Left ventricle myocardium superior (tissue), 1 donor: ENCODE results near the gene ARHGAP6. TPM values are rescaled to one million over a fixed set of nuclear protein-coding genes. Genes with fewer than 3 reads are reported as not detected.

Experiments
- ATAC-seq: fragments of 200-7000 bp; cut with Tn5 transposase; one replicate; pipeline ENCODE4 v1.9.1; 2020; ENCODE audit warnings: mild to moderate bottlenecking, moderate library complexity
- DNase-seq: peaks from one replicate; pipeline ENCODE4 v3.0.0-alpha.2; 2020
- intact Hi-C: fragments of 100-400 bp; cut with micrococcal nuclease; formaldehyde crosslinking; loops from one replicate; pipeline ENCODE4 v1.11.0; 2022
- total RNA-seq: library from RNA; stranded (reverse); fragmentation: NEBNext Ultra II Directional; extraction: Animal tissue kit (Norgen Biotek cat#: 25700); gene quantifications from one replicate; pipeline ENCODE4 v1.2.1, GENCODE V29; 2021
- donor health status: DM: no; HTN: yes; CAD: no; lungs with severe emphysema.

Gene ARHGAP6
- total RNA-seq, 1 donor from 2014 or later = 2.8 TPM

DNA sequence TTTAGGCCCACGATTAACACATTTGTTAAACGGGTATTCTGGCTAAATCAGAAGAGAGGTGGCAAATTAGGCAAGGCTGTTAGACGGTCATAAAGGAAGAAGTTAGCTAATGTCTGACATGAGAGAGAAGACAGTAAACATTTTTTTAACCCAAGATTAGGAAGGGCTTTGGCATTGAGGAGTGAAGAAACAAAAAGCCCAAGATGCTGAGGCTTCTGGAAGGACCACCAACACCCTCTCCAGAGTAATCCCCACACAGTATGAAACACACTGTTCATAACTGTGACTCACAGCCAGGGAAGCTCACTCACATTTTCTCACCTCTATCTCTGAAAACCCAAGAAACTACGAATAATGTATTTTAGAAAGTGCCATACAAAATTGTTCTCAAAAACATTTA is 244.9 kb downstream of the ARHGAP6 start:
- ATAC-seq = no peak
- intact Hi-C loops = no loop called here

DNA sequence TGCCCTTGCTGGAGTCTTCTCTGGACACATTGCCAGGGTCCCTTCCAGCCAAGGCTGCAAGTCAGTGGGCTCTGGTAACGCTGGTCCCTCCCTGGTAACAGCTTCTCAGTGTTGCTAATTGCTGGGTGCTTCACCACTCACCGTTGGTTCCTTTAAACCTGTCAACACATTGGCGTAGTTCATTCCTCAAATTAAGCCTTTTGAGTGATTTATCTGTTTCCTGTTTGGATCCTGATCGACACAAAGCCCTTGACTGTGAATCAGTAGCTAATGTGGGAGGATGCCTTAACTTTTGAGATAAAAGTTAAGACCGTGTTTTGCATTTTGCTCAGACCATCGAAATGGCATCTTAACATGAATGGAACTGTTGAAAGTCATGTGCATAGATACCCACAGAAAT is 246.6 kb downstream of the ARHGAP6 start:
- no peak for ATAC-seq
- intact Hi-C loops = no loop called here
- no peak for DNase-seq

More for the DNA sequence above, 244.9 kb downstream of the ARHGAP6 start:
- no peak for DNase-seq

DNA sequence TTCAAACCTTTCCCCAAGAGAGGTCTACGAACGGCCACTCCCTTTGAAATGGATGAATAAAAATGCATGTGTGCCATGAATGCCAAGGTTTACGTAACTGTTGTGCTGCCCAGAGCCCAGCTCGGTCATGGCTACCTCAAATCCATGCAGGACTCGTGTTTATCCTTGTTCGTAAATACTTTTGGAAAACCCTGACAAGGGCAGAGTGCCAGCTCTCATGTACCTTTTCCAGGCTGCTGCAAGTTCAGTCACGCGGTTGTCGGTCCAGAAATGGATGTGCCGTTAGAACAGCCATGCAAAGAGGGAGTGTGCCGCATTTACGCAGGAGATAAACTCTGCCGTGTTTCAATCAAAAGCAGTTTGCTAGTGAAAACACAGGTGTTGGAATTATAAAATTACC is 249.1 kb downstream of the ARHGAP6 start:
- intact Hi-C loops = no loop called here
- DNase-seq (no peak), ATAC-seq (no peak)

DNA sequence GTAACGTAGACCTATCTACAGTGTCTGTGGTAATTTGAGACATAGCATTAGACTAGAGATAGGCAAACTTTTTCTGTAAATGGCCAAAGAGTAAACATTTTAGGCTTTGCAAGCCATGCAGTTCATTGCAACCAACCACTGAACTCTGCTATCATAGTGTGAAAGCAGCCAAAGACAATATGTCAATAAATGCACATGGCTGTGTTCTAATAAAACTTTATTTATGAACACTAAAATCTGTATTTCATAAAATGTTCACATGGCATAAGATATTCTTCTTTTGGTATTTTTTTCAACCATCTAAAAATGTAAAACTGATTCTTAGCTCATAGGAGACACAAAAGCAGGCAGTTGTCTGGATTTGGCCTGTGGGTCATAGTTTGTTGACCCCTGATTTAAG is 251.6 kb downstream of the ARHGAP6 start:
- ATAC-seq (no peak), DNase-seq (no peak)
- intact Hi-C loops = no loop called here

DNA sequence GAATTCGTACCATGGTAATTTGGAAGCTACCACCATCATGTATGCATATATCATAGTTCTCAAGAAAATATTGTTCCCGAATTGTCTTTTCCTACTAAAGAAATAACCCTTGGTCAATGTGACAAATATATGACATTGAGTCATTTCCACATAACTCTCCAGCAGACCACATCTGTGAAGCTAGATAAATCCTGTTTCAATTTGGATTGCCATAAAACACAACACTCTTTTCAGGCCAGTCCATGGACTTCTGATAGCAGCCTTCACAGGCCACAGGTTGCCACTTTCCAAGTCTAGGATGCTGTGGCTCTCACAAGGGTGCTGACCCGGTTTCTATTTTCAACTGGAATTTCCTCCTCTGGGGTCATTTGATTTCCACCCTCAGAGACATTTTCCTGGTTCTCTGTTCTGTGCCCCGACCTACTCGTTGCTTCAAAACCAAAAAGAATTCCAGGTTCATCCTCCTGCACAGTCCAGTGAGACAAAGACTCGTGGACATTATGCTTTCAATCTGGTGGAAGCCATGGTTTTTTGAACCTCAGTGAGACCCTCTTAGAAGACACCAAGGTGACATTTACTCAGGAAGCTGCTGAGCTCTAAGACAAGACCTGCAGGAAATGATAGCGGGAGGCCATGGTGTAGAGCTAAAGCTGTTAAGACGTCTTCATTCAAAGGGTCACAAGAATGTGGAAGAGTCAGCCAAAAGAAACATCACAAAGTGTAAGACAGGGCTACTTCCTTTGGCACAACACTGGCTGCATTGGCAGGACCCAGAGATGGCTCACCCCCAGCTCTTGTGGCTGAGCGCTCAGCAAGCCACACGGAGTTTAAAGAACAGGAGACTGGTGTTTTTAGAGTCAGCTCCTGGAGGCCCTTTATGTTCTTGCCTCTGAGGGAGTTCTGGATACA is 252.8 kb downstream of the ARHGAP6 start:
- intact Hi-C loops = no loop called here
- no peak for DNase-seq
- ATAC-seq = no peak

DNA sequence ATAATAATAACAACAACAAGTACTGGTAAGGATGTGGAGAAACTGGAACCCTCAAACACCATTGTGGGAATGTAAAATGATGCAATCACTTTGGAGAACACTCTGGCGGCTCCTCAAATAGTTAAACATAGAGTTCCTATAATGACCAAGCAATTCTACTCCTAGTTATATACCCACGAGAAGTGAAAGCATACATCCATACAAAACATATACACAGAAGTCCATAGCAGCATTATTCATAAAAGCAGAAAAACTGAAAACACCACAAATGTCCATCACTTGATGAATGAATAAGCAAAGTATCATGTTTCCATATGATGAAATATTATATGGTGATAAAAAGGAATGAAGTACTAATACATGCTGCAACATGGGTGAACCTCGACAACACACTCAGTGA is 255.8 kb downstream of the ARHGAP6 start:
- intact Hi-C loops = no loop called here
- ATAC-seq = no peak
- DNase-seq = no peak

DNA sequence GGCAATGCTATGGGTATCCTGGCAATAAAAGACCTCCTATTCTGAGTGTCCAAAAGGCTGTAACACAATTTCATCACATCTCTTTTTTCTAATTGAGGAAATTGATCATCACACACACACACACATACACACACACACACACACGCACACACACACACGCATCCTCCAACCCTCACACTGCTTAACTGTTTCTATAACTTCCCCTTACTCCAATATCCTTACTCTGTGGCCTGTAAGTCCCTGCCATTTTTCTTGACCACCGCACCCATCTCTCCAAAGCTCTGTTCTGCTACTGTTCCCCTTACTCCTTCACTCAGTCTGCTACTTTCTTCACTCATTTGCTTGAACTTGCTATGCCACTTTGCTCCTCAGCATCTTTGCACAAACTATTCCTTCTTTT is 256.9 kb downstream of the ARHGAP6 start:
- intact Hi-C loops = no loop called here
- ATAC-seq (no peak), DNase-seq (no peak)

DNA sequence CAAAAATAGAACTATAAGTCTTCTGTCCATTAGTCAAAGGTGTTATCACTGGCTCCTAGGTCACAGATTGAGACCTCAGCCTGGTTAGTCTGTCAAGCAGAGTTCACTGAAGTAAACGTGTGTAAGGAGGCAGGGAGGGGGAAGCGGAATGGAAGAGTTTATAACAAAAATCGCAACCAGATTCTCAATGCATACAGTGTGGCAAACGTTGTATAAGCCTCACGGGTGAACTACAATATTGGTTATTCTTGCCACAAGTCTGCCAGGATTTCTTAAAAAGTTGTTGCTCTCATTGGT is 257.7 kb downstream of the ARHGAP6 start:
- intact Hi-C loops = no loop called here
- ATAC-seq = no peak
- no peak for DNase-seq

DNA sequence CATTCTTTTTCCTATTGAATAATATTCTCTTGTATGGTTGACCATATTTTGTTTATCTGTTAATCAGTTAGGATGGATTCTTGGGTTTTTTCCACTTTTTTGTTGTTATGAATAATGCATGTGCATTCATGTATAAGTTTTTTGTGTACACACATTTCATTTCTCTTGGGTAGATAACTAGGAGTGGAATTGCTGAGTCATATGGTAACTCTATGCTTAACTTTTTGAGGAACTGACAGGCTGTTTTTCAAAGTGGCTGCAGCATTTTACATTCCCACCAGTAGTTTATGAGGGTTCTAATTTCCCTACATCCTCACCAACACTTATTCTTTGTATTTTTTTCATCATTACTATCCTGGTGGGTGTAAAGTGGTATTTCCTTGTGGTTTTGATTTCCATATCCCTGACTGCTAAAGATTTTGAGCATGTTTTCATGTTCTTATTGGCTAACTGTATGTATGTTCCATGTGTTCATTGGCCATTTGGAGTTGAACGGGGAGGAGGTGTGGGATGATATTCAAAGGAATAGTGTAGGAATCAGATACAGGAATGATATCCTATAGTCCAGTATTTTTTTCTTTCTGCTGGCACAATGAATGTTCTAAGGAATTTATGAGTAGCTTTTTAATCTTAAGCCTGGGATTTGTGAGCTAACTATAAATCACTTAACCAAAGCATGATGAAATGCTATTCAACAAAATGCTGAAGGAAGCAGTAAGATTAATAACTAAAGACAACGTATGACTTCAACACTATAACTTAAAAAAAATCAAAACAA is 258.2 kb downstream of the ARHGAP6 start:
- ATAC-seq = no peak
- intact Hi-C loops = no loop called here
- no peak for DNase-seq

DNA sequence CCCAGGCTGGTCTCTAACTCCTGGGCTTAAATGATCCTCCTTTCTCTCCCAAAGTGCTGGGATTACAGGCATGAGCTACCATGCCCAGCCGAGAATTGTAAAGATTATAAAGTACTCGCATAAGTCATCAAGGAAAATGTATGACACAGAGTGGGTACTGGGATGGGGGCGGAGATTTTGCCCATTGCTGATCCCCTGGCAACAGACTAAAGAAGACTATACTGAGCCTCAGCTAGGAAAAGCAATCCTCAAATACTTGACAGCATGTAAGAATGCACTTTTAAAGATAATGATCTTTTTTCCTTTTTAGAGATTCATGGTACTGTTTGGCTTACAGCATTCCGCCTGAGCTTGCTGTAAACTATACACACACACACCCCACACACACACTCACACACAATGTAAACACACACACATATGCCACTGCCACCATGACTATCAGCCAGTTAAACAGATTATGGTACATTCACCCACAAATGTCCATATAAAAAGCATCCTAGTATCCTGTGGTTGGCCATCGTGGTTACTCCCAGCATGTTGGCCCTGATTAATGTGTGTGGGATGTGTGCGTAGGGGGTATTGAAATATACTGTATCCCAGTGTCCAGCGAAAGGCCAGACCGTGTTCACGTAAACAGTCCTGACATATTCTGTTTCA is 259.5 kb downstream of the ARHGAP6 start:
- DNase-seq (no peak), ATAC-seq (no peak)
- intact Hi-C loops = no loop called here

DNA sequence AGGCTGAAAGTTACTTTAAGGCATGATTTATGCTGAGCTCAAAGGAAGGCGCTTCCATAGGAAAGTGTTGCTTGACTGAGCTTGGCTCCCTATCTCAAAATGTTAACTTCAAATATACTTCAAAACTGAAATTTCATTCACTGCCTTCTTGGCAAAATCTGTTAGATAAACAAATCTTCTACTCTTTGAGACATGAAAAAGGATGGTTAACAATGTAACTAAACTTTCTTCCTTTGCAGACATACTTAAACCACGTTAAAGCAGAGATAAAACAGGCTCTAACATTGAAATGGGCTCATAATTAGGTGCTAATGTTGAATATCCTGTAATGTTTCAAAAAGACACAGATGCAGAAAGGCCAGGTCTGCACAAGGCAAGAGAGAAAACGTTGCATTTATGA is 262.1 kb downstream of the ARHGAP6 start:
- DNase-seq (no peak), ATAC-seq (no peak)
- intact Hi-C loops = no loop called here

DNA sequence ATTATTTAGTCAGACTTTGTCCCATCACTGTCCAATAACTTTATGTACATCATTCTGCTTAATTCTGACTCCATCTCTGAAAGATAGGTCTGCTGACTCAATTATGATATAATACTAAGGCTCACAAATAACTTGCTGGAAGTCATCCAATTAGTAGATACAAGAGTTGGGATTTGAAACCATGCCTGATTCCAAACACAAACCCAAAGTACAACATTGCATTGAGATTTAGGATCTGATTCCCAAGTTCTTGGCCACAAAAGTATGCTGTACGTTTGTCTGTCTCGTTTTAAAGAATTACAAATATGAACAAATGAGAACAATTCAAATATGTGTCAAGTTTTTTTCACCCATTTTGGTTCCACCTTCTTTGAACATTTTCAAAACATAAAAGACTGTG is 263.8 kb downstream of the ARHGAP6 start:
- DNase-seq (no peak), ATAC-seq (no peak)
- intact Hi-C loops = no loop called here

DNA sequence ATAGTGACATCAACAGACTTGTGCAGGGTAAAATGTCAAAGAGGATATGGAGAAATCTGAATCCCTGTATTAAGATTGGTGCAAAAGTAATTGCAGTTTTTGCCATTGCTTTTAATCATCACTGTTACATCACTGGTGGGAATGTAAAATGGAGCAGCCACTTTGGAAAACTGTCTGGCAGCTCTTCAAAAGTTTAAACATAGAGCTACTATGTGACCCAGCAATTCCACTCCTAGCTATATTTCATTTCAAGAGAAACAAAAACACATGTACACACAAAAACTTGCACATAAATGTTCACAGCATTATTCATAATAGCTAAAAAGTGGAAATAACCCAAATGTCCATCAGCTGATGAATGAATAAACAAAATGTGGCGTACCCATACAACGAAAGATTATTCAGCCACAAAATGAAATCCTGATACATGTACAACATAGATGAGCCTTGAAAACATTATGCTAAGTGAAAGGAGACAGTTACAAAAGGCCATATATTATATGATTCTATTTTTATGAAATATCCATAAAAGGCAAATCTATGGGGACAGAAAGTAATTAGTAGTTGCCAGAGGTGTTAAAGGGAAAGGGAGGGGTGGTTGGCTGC is 266.1 kb downstream of the ARHGAP6 start:
- intact Hi-C loops = no loop called here
- no peak for ATAC-seq
- DNase-seq = no peak

DNA sequence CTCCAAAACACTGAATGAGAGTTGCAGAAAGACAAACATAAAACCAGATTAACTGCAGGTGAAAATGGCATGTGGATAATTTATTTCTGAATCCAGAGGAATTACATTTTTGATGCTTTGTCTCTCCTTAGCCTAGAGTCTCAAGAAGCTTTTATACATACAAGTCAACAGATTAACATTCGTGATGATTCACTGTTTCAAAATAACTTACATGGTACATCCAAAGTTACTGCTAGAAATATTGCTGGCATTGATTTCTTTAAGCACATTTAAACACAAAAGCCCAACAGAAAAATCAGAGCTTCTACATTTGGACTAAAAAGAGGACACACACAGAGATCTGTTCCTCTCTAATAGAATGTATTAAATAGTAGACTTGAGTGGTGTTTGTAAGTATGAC is 266.9 kb downstream of the ARHGAP6 start:
- ATAC-seq (no peak), DNase-seq (no peak)
- intact Hi-C loops = no loop called here

DNA sequence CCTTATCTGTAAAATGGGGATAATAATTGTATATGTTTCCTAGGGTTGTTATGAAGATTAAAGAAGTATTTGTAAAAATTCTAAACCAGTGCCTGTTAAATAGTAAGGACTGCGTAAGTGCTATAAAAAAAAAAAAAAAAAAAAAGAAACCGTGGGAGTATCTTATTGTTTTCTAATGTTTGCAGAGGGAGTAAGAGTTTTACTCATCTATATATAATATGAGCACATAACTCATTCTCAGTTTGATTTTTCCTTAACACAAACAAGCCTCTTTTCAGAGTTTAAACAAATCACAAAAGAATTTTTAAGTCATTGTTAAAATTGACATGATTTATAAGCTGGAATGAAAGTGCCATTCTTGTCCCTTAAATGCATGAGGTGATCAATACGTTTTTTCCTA is 267.6 kb downstream of the ARHGAP6 start:
- DNase-seq (no peak), ATAC-seq (no peak)
- intact Hi-C loops = no loop called here

DNA sequence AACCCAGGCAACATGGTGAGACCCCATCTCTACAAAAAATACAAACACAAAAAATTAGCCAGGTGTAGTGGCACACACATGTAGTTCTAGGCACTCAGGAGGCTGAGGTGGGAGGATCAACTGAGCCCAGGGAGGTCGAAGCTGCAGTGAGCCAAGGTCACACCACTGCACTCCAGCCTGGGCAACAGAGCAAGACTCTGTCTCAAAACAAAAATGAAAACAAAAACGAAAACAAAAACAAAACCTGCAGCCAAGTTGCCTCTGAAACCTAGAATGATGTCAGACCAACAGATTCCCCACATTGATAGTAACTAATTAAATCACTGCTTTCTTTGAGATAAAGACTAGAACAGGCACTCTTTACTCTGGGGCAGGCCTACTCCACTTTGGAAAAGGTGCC is 268.0 kb downstream of the ARHGAP6 start:
- intact Hi-C loops = no loop called here
- DNase-seq (no peak), ATAC-seq (no peak)

DNA sequence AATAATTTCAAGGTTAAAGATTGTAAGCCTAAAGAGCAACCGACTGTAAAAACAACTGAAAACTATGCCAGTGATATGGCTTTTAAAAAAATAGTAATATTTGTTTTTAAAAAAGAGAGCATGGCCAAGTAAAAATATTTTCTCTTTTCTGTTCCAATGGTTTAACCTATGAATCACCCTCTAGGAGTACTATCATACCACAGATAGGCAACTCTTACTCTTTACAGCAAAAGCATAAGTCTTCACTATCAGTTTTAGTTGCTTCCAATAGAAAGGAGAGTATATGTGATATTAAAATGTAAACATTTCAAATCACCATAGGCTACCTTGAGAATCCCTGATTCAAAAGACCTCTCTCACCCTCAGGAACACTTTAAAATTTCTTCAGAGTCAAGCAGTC is 269.9 kb downstream of the ARHGAP6 start:
- intact Hi-C loops = no loop called here
- DNase-seq (no peak), ATAC-seq (no peak)

DNA sequence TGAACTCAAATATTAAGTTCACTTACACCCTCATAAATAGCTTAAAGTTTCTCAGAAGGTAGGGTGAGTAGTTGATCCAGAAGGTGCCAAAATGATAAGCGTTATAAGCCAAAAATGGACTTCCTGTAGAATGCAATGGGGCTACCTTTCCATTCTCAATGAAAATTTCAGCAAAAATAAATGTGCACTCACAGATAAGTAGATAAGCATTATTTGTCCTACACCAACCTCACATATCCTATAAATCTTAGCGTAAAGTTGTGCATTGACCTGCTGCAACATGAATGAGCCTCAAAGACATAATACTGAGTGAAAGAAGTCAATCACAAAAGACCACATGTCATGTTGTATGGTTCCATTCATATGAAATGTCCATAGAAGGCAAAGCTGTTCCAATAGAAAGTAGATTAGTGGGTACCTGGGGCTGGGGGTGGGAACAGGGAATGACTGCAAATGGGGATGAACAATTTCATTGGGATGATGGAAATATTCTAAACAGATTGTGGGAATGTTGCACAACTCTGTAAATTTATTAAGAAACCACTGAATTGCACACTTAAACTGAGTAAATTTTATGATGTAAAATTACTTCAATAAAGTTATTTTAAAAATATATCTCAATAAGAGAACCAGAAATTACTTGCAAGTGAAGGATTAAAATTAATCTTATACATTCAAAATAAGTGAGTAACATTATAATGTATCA is 271.6 kb downstream of the ARHGAP6 start:
- DNase-seq = no peak
- intact Hi-C loops = no loop called here
- ATAC-seq = no peak

DNA sequence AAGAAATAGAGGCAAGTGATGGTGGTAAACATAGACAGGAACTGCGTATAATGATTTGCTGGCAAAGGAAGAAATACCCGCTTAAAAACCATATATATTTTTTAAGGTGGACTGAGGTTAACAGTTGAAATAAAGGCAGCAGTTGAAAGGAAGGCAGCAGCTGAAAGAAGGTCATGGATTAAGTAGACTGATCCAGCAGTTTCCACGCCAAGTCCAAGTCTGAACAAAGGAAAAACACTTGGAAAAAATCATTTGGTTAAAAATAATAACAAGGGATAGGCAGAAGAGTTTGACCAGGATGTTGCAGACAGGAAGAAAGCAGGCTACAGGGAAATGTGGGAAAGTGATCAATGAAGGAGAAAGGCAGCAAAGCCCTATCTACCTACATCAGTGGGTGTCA is 278.9 kb downstream of the ARHGAP6 start:
- DNase-seq = no peak
- ATAC-seq = peak; percentile 26
- intact Hi-C loops = no loop called here
